SK-N-SH (cell line): Measurements from ENCODE around the gene NOD1.

Experiments used
- CHD2 ChIP-seq: fragments of 150-350 bp; IDR thresholded peaks from 2 replicates; pipeline ENCODE4 v1.6.1; 2018; ENCODE audit warnings: low read length; ENCODE audit not compliant: partially characterized antibody
- FOXM1 ChIP-seq: IDR thresholded peaks from 2 replicates; pipeline ENCODE4 v1.4.0; 2012; ENCODE audit warnings: low read depth, mild to moderate bottlenecking
- JUND ChIP-seq: IDR thresholded peaks from 2 replicates; pipeline ENCODE4 v1.4.0; 2012
- RXRA ChIP-seq: IDR thresholded peaks from 2 replicates; pipeline ENCODE4 v1.4.0; 2012; ENCODE audit warnings: low read depth, mild to moderate bottlenecking, borderline replicate concordance
- TEAD4 ChIP-seq: IDR thresholded peaks from 2 replicates; pipeline ENCODE4 v1.4.0; 2012; ENCODE audit warnings: mild to moderate bottlenecking, borderline replicate concordance; ENCODE audit not compliant: insufficient read depth
- TF ChIP-seq, protein P1 (sequence below): fragments of 200-600 bp; sonication (generic); IDR thresholded peaks from 2 replicates; pipeline ENCODE4 v1.6.1; 2017; ENCODE audit warnings: antibody characterized with exemption, mild to moderate bottlenecking, moderate library complexity

DNA sequence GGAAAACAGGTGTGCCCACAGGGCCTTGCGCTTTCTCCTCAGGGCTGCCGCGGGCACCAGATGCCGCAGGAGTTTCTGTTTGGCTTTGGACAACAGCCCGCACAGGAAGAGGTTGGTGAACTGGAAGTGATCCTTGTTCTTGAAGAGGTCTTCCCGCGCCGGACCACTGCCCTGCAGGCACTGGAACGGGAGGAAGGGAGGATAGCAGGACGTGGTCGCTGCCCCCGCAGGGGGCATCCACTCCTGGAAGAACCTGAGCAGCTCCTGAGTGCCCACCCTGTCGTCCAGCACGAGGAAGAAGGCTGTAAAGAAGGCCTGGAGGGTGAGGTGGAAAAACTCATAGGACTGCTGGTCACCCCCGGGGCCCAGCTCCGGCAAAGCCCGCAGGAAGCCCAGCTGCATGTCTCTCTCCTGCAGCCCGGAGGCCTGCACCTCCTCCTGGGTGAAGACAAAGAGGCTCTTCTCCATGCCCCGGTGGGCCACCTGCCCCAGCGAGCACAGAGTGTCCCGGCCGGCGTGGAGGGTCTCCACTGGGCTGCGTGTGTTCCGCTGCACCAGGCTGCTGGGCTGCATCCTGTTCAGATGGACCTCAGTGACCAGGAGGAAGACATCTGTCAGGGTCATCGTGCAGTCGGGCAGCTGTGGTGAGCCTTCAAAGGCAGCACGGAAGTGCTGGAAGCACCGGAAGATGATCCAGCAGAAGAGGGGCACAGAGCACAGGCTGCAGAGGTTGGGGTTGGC, 26.9 kb downstream of the NOD1 start:
- TF ChIP-seq FOXM1 (no peak), JUND (no peak), TEAD4 (no peak), CHD2 (no peak), RXRA (no peak)
- TF ChIP-seq, protein P1, sequence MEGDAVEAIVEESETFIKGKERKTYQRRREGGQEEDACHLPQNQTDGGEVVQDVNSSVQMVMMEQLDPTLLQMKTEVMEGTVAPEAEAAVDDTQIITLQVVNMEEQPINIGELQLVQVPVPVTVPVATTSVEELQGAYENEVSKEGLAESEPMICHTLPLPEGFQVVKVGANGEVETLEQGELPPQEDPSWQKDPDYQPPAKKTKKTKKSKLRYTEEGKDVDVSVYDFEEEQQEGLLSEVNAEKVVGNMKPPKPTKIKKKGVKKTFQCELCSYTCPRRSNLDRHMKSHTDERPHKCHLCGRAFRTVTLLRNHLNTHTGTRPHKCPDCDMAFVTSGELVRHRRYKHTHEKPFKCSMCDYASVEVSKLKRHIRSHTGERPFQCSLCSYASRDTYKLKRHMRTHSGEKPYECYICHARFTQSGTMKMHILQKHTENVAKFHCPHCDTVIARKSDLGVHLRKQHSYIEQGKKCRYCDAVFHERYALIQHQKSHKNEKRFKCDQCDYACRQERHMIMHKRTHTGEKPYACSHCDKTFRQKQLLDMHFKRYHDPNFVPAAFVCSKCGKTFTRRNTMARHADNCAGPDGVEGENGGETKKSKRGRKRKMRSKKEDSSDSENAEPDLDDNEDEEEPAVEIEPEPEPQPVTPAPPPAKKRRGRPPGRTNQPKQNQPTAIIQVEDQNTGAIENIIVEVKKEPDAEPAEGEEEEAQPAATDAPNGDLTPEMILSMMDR, result no peak
